Measurements from ENCODE around the gene GALNT16.

DNA sequence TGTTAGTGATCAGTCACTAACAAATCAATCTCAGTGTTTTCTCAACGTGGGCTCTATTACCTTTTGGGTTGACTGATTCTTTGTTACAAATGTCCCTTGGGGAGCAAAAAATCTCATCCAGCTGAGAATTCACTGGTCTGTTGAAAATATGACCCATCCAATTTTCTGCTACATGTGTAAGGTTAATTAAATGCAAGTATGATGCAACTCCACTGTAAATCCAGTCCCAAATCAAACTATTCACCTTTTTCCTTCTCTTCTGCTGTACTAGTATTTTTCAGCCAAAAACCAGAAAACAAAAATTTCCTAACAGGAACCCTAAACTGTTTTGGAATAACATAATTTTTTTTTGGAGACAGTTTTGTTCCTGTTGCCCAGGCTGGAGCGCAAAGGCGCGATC is 136.0 kb downstream of the GALNT16 start:
- no peak for TF ChIP-seq POLR2A (IDR thresholded peaks at IDR 0.05)
- TF ChIP-seq, protein P1, sequence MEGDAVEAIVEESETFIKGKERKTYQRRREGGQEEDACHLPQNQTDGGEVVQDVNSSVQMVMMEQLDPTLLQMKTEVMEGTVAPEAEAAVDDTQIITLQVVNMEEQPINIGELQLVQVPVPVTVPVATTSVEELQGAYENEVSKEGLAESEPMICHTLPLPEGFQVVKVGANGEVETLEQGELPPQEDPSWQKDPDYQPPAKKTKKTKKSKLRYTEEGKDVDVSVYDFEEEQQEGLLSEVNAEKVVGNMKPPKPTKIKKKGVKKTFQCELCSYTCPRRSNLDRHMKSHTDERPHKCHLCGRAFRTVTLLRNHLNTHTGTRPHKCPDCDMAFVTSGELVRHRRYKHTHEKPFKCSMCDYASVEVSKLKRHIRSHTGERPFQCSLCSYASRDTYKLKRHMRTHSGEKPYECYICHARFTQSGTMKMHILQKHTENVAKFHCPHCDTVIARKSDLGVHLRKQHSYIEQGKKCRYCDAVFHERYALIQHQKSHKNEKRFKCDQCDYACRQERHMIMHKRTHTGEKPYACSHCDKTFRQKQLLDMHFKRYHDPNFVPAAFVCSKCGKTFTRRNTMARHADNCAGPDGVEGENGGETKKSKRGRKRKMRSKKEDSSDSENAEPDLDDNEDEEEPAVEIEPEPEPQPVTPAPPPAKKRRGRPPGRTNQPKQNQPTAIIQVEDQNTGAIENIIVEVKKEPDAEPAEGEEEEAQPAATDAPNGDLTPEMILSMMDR (IDR thresholded peaks at IDR 0.05), result no peak
